GM21447 (cell line): ENCODE results near the gene RHOU.

Source experiments
- ATAC-seq: cut with Tn5 transposase; IDR thresholded peaks from one replicate; pipeline ENCODE4 v1.9.1; 2021; ENCODE audit not compliant: unreplicated experiment

RHOU gene

GRCh38 chr1:228736844-228737445, 1.7 kb downstream of the RHOU start:
- no peak for ATAC-seq

- no peak for ATAC-seq
These were observed 2.3 kb downstream of the RHOU start for GRCh38 chr1:228737601-228738041.

- ATAC-seq = no peak
These were observed 4.5 kb downstream of the RHOU start for GRCh38 chr1:228739826-228740225.

GRCh38 chr1:228740543-228741317, 5.5 kb downstream of the RHOU start:
- ATAC-seq = no peak

- no peak for ATAC-seq
These were observed 7.1 kb downstream of the RHOU start for GRCh38 chr1:228742281-228742860.

- no peak for ATAC-seq
These were observed 8.1 kb downstream of the RHOU start for GRCh38 chr1:228743405-228743804.

GRCh38 chr1:228744356-228744755, 9.1 kb downstream of the RHOU start:
- ATAC-seq = no peak

- ATAC-seq = no peak
These were observed 9.6 kb downstream of the RHOU start for GRCh38 chr1:228744918-228745317.

GRCh38 chr1:228745497-228745896, 10.2 kb downstream of the RHOU start:
- no peak for ATAC-seq

- ATAC-seq = no peak
These were observed 12.1 kb downstream of the RHOU start for GRCh38 chr1:228747301-228747935.

- no peak for ATAC-seq
These were observed 12.8 kb downstream of the RHOU start for GRCh38 chr1:228748029-228748428.

GRCh38 chr1:228748431-228748830, 13.2 kb downstream of the RHOU start:
- no peak for ATAC-seq

- ATAC-seq = no peak
These were observed 14.5 kb downstream of the RHOU start for GRCh38 chr1:228749765-228750164.

- ATAC-seq = no peak
These were observed 15.6 kb downstream of the RHOU start for GRCh38 chr1:228750915-228751314.

GRCh38 chr1:228751360-228752098, 16.2 kb downstream of the RHOU start:
- ATAC-seq = no peak

GRCh38 chr1:228752258-228752657, 17.0 kb downstream of the RHOU start:
- ATAC-seq = no peak

- no peak for ATAC-seq
These were observed 17.5 kb downstream of the RHOU start for GRCh38 chr1:228752675-228753265.

GRCh38 chr1:228753287-228753686, 18.0 kb downstream of the RHOU start:
- no peak for ATAC-seq

GRCh38 chr1:228753786-228754360, 18.6 kb downstream of the RHOU start:
- ATAC-seq = no peak

GRCh38 chr1:228754646-228755268, 19.5 kb downstream of the RHOU start:
- no peak for ATAC-seq
